Airway epithelial cell (primary cell): ENCODE results near the gene MAP2K4. TPM values are rescaled to one million over a fixed set of nuclear protein-coding genes. Genes with fewer than 3 reads are reported as not detected.

Experiments
- total RNA-seq: library from RNA; depleted of rRNA; stranded (reverse); fragments of >200 nt; gene quantifications from 2 replicates; pipeline ENCODE4 v1.2.3, GENCODE V29; 2015

Gene MAP2K4
- 23.1 and 29.6 TPM in 2 replicates for total RNA-seq

DNA sequence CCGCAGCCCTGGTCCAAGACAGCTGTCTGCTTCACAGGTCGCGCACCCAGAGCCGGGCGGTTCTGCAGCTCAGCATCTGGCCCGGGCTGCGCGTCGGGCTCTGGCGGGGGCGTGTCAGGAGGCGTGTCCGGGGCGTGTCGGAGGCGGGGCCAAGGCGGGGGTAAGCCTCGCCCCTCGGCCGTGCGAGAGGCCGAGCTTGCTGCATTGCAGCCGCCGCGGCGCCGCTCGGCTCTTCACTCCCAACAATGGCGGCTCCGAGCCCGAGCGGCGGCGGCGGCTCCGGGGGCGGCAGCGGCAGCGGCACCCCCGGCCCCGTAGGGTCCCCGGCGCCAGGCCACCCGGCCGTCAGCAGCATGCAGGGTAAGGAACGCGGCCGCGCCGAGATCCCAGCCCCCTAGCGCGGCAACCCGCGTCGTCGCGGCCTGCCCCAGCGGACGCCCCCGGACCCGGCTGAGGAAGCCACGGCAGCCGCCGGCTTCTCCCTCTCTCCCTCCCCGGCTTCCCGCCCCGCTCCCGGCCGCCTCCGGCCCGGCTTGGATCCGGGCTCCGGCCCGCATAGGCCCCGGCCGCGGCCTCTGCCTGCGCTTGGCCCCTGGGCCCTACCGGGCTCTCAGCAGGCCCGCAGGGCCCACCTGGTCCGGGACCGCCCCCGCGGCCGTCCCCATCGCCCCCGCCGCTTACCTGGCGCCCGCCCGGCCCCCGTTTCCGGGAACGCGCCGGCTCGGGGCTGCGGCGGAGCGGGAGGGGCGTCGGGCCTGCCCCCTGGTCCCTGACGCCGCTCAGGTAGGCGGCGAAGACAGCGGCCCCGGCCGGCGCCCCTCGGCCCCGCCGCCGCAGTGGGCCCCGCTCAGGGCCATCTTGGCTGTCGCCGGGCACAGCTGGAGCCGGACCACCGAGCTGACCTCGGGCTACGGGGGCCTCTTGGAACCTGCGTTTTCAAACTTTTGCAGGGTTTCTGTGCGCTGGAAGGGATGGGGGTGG lies at the start of gene MAP2K4:
Gene MAP2K4, plus strand, starts transcription at position 236 of the 981 bp plus-strand sequence. Its CDS starts 10 bp downstream, at position 246.

DNA sequence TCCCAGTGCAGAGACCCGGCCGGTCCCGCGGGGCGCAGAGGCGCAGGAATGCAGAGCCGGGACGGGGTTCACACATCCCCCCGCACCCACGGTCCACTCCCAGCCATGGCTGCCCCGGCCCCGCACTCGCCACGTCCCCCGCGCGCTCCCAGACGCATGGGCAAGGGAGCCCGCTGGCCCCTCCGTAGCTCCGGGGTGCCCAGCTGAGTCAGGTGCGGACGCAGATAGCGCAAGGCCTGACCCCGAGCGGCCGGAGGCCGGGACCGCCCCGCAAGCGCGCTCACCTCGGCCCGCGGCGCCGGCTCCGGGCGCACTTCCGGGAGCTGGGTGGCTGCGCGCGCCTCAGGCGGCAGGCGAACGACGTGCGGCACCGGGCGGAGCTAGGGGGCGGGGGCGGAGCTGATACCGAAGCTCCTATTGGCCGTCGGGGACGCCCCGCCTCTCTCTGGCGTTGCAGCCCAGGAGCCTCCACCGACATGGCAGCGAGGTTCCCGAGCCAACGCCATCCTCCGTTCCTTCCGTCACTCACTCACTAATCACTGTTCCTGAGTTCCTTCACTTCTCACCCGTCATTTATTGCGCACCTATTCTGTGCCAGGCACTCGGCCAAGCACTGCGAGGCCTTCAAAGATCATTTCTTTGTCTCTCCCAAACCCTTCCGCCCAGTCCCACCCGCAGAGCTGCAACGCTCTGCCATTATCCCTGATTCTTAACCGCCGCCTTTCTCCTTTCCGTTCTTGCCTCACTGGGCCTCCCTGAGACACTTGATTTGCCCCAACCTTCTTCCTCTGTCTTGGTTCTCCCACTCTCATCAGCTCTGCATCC lies 23.3 kb upstream of the MAP2K4 start, which contains the start of gene ZNF18:
Gene ZNF18, minus strand, starts transcription at position 329 of the 825 bp plus-strand sequence. CDS start 4,646 bp downstream, outside the sequence.

Other genes starting within 250 kb of the MAP2K4 start
- gene ZNF18, start 23.4 kb upstream of the MAP2K4 start, total RNA-seq, result 6.1 and 6.7 TPM in 2 replicates